LNCaP clone FGC (cell line): ENCODE results near the gene KLHL1.
A peak's percentile ranks its signal among the peaks of the same experiment; 100 is the strongest.

Source experiments
- DNase-seq: peaks from one replicate; pipeline ENCODE4 v3.0.0-alpha.2; 2011; ENCODE audit warnings: low read depth
- H3K4me3 ChIP-seq: 2 replicates; pipeline ENCODE4 v1.5.1; 2011; ENCODE audit warnings: mild to moderate bottlenecking, low read depth, low read length, control low read depth
- TF ChIP-seq, protein P1 (sequence below): IDR thresholded peaks from 2 replicates; pipeline ENCODE4 v1.5.1; 2012; ENCODE audit warnings: mild to moderate bottlenecking; ENCODE audit not compliant: control insufficient read depth, insufficient read depth; ENCODE audit errors: extremely low read depth

The KLHL1 gene

GRCh38 chr13:70107125-70107497 is 1.1 kb downstream of the KLHL1 start:
- no peak overlapping the region for H3K4me3 ChIP-seq
- no peak for DNase-seq
- TF ChIP-seq, protein P1, sequence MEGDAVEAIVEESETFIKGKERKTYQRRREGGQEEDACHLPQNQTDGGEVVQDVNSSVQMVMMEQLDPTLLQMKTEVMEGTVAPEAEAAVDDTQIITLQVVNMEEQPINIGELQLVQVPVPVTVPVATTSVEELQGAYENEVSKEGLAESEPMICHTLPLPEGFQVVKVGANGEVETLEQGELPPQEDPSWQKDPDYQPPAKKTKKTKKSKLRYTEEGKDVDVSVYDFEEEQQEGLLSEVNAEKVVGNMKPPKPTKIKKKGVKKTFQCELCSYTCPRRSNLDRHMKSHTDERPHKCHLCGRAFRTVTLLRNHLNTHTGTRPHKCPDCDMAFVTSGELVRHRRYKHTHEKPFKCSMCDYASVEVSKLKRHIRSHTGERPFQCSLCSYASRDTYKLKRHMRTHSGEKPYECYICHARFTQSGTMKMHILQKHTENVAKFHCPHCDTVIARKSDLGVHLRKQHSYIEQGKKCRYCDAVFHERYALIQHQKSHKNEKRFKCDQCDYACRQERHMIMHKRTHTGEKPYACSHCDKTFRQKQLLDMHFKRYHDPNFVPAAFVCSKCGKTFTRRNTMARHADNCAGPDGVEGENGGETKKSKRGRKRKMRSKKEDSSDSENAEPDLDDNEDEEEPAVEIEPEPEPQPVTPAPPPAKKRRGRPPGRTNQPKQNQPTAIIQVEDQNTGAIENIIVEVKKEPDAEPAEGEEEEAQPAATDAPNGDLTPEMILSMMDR = no peak

DNA sequence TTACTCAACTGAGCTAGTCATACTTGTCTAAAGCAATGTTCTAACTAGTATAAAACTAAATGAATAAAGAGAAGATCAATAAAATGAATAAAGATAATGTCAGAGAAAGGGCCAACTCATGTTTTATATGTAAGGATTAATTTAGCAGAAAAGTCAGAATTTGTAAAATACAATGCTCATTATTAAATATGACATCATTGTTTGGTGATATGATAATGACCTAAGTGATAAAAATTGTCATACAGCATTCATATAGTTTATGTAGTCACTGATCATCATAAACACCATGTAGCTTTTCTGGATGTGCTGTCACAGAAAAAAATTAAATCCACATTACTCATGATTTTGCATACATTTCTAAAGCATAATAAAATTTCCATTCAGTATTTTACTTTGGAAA is 3.8 kb downstream of the KLHL1 start:
- no peak overlapping the region for H3K4me3 ChIP-seq
- TF ChIP-seq, protein P1 = no peak
- no peak for DNase-seq

- TF ChIP-seq, protein P1 = no peak
- H3K4me3 ChIP-seq = no peak overlapping the region
- no peak for DNase-seq
Measured at GRCh38 chr13:70098669-70099068, 9.6 kb downstream of the KLHL1 start.

- H3K4me3 ChIP-seq = no peak overlapping the region
- no peak for DNase-seq
- TF ChIP-seq, protein P1 = no peak
Measured at GRCh38 chr13:70090036-70090723, 18.1 kb downstream of the KLHL1 start.

GRCh38 chr13:70088926-70089325 is 19.3 kb downstream of the KLHL1 start:
- TF ChIP-seq, protein P1 = no peak
- H3K4me3 ChIP-seq = no peak overlapping the region
- no peak for DNase-seq

GRCh38 chr13:70087247-70087646 is 21.0 kb downstream of the KLHL1 start:
- TF ChIP-seq, protein P1 = no peak
- no peak overlapping the region for H3K4me3 ChIP-seq
- DNase-seq = no peak

DNA sequence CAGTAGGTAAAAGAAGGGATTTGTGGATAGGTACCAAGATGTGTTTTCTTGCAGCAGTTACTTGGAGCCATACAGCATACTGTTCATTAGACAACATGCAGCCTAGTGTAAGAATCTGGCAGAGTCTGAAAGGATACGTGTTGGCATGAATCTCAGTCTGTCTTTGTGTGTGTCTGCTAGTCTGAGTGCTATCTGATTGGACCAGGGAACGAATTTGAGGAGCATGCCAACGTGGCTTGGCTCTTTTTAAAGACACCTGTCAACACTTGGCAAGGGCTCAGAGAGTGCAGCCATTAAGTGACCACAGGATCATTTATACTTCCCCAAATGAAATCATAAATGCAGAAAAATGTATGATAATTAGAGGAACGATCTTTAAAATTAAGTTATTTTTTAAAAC is 28.2 kb downstream of the KLHL1 start:
- H3K4me3 ChIP-seq = no peak overlapping the region
- TF ChIP-seq, protein P1 = no peak
- DNase-seq = peak; percentile 83
